GM21515 (cell line): ENCODE results near the gene FAM185A.
"Not testable (repeated sequence)": the region's sequence is repeated elsewhere in the genome, so short reads cannot be mapped to it uniquely, and the experiment has no call there.

ENCODE experiments used
- ATAC-seq: cut with Tn5 transposase; IDR thresholded peaks from one replicate; pipeline ENCODE4 v1.9.1; 2021; ENCODE audit not compliant: unreplicated experiment

Gene FAM185A

DNA sequence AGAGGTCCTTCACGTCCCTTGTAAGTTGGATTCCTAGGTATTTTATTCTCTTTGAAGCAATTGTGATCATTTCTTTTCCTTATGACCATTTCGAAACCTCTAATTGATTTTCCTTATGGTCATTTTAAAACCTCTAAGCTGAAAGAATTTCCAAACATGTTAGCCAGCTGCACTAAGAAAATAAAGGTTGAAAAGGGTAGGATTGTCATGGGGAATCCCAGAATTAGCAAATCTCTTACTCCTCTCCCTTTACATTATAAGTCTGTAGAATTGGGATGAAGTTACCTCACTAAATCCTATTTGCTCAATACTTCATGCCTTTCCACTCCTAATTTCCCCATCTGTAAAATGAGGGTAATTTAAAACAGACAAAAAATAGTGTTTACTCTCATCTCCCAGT is 79.5 kb downstream of the FAM185A start:
- ATAC-seq: no peak

DNA sequence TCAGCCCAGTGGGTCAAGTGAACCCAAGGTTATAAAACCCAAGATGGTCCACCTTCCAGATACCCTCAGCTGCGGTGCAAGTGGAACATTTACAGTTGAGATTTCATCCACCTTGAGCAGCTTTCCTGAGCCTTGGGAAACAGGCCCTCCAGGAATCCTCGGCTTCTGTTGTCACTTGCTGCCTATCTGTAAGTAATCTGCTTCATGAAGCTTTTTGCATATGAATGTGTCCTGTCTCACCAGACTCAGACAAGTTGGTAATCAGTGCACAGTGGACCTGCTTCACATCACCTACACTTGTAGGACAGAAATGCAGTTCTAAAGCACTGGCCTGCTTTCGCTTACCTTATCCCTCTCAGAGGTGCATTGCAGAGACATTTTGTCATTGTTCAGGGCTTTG is 80.3 kb downstream of the FAM185A start:
- no peak for ATAC-seq

DNA sequence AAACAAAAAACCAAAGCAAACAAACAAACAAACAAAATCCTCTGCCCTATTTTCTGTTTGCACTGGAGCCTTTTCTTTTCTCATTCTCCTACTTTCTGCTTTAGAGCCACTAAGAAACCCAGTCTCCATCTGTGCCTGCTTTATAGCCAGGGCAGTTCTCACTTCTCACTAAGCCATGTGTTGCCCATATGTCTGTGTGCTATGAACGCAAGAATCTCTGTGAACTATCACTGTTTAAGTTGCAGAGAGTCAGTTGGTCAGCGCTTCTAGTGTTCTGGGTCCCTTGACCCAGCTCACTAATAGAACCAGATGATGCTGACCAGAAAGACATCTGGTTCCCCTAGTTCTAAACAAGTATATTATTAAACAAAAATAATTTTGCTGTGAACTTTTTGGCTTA is 81.4 kb downstream of the FAM185A start:
- no peak for ATAC-seq

DNA sequence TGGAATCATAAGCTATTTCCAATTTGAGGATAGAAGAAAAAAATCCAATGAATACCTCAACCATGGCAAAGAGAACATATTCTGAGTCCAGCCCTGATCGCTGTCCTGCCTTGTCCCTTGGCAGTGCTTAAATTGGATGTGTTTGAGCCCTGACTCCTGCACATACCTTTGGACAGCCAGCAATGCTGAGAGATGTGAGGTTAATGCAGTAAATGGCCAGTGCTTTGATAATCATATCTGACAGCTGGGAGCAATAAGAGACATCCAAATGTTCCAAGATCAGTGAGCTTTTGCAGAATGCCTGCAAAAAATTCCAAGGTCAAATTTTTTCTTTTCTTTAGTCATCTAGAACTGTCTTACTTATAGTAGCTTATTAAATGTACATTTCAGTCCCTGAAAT is 83.9 kb downstream of the FAM185A start:
- ATAC-seq: no peak

DNA sequence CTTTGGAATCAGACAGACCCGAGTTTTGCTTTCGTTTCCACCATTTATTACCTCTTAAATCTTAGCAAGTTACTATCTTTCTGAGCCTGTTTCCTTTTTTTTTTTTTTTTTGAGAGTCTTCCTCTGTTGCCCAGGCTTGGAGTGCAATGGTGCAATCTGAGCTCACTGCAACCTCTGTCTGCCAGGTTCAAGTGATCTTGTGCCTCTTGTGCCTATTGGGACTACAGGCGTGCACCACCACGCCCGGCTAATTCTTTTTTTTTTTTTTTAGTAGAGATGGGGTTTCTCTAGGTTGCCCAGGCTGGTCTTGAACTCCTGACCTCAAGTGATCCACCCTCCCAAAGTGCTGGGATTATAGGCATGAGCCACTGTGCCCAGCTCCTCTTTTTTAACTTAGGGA is 84.5 kb downstream of the FAM185A start:
- ATAC-seq: no peak

DNA sequence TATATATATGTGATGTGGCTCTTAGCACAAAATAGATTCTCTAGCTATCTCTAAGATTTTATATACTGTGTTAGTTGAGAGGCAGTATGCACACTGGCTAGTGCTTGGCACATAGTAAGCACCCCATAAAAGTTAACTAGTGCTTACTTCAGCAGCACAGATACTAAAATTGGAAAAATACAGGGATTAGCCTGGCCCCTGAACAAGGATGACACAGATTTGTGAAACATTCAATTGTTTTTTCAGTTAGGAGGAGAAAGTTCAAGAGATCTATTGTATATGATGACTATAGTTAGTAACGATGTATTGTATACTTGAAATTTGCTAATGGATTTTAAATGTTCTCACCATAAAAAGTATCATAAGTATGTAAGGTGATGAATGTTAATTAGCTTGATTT is 85.7 kb downstream of the FAM185A start:
- ATAC-seq: no peak

DNA sequence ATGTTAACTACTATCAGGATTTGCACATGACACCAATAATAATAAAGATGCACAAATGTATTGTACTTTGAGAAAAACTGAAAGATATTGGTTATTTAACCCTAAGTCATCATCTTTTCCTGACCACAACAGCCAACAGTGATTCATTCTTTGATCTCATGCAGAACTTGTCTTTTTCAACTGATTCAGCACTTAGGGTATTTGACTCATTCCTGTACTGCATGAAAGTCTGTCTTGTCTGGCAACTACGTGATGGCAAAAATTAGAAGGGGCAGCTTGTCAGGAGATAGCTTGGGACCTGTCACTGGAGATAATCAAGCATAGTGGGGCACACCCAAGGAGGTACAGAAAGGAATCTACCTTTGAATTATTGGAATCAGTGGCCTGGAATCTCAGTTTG is 86.2 kb downstream of the FAM185A start:
- no peak for ATAC-seq

DNA sequence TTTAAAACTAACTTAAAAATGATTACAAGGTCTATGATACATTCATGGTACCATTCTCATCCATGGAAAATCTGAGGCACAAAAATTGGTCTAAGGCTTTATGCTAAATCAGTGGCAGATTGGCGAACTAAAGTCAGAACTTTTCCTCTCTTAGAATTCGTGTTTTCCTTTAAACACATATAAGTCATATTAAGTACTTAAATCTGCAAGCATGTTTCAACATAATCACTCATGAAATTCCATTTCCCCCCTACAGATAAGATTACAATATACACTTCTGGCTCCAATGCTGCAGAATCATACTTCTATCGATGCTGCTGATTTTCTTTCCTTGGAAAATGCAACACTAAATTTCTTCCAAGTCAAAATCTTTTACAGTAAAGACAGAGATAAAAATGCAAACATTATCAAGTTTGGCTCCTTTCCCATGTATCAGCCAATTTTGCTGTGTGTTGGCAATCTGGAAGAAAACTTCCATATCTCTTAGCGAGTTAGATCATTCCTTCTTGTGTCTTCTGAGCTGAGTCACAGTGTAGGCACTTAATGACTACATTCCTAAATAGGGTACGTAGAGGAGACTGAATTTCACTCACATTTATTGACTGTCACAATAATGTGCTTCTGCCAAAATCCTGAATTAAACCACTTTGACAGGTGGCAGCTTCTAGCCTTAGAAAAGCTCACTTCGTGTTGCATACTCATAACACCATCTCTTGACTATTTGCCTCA is 87.6 kb downstream of the FAM185A start:
- no peak for ATAC-seq

DNA sequence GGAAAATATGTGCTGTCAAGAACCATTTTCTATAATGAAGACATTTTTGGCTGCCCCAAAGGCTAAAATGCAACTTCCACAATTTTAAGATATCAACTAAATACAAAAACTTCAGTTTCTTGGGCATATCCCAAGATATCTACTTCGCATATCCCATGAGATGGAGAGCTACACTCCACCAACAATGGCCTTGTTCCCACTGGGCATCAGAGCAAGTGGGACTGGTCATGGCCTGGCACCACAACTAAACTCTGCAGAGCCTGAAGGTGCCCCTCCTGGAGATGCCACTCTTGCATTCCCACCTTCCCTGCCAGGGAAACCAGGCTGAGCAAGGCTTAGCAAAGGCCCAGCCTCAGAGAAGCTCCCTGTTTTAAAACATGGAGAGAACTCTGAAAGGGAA is 88.2 kb downstream of the FAM185A start:
- ATAC-seq: no peak

DNA sequence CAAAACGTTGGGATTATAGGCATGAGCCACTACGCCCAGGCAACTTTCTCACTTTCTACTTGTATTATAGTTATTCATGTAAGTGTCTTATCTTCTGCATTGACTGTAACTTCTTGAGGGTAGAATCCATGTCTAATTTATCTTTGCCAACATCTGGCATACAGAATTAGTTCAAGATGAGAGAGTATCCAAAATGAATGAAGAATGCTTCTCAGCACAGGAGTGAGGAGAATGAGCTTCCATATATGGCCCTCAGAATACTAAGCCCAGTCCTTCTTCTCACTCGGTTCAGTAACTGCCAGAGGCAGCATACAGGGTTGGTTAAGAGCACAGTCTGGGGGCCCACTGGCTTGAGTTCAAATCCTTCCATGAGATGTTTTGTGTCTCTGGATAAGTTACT is 89.0 kb downstream of the FAM185A start:
- ATAC-seq: no peak

DNA sequence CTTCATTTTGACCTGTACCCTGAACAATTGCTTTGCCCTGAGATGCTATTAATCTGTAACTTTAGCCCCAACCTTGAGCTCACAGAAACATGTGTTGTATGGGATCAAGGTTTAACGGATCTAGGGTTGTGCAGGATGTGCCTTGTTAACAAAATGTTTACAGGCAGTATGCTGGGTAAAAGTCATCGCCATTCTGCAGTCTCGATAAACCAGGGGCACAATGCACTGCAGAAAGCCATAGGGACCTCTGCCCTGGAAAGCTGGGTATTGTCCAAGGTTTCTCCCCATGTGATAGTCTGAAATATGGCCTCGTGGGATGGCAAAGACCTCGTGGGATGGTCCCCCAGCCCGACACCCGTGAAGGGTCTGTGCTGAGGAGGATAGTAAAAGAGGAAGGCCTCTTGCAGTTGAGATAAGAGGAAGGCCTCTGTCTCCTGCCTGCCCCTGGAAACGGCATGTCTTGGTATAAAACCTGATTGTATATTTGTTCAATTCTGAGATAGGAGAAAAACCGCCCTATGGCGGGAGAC is 89.8 kb downstream of the FAM185A start:
- ATAC-seq: not testable (repeated sequence)

DNA sequence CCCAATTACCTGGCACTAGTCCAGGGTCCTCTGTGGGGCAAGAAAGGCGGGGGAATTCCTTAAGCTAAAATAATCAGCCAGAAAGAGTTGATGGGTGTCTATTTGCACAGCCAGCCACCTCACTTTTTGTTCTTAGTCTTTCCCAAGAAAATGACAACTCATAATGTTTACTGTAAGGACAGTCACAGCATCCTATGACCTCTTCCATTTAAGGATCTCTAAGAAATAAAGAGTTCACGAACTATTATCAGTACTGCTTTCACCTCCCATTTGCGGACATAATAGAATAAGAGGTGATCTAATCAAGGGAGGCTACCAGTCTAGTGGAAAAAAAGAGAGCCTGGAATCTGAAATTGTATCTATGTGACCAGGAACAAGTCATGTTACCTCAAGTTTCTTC is 91.6 kb downstream of the FAM185A start:
- ATAC-seq: no peak

DNA sequence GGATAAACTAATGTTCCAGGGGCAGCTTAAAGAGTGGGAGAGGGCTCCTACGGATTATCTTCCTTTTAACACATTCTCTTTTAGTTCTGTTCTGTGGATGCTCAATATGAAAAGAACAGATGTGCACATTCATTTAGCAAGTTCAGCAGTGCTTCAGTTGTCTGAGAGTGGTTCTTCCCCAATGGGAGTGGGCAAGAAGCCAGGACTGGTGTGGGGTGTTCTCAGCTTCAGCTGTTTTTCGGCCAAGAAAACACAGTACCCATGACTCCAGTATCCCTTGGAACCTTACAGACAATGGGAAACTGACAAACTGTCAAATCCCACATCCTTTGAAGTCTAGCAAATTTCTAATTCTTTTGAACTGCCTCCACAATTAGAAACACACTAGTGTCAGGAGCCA is 92.5 kb downstream of the FAM185A start:
- ATAC-seq: no peak

DNA sequence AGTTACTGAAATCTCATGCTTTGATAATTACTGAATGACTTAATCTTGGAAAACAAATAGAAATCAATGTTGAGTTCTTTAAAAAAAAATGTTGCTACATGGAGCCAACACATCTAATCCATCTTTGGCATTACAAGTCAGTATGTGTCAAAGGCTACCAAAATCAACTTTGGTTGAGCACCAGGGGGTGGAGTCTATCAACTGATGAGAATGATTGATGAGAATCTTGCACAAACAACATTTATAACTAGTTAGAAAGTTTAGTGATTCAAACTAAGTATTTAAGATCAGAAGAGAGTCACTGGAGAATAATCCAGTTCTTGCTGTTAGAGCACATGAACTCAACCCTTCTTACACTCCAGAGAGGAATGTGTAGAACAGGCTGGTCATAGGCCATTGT is 93.5 kb downstream of the FAM185A start:
- ATAC-seq: no peak

DNA sequence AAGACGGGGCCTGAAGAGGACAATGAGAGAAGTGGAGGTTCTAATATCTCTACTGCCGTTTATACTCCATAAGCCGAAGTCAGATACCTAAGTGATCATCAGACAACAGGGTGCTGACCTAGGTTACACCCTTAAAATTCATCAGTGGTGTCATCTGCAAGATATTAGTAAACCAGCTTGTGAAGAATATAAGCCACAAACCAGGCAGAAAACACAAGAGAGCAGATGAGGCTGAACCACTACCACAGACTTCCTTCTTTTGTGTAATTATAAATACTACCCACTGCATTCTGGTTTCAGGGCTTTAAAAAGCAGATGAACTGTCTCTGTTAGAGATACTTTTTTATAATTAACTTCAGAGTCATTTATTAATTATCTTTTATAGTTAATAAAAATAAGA is 95.1 kb downstream of the FAM185A start:
- ATAC-seq: no peak

DNA sequence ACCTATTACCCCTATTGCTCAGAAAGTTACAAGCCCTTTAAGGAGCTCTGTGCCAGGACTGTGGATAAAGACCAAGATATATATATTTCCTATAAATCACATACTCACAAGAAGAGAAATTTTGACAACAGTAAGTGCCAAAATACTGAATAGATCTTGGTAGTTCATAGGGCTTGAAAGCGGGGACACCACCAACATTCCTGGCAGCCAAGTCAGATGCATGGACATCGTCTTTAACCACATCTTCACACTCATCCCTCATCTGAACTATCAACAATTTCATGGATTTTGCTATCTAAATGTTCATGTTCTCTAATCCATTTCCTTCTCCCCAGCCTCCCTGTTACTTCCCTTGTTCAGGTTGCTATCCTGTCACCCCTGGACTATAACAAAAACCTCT is 96.5 kb downstream of the FAM185A start:
- no peak for ATAC-seq

DNA sequence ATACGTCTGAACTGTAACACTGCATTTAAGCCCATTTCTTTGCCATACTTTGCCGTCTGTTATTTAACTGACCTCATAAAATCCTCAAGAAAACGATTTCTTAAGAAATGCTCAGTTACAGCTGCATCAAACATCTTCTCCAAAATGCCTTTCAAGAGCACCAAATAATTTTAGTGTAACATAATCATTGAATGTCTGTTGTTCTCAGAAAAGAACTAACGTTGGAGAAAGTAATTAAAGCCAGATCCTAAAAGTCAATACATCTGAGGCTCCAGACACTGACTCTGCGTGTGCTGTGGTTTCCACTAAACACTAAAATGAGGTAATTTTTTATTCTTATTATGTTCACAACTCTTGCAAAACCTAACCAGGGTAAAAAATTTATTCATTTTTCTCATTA is 100.3 kb downstream of the FAM185A start:
- ATAC-seq: no peak

DNA sequence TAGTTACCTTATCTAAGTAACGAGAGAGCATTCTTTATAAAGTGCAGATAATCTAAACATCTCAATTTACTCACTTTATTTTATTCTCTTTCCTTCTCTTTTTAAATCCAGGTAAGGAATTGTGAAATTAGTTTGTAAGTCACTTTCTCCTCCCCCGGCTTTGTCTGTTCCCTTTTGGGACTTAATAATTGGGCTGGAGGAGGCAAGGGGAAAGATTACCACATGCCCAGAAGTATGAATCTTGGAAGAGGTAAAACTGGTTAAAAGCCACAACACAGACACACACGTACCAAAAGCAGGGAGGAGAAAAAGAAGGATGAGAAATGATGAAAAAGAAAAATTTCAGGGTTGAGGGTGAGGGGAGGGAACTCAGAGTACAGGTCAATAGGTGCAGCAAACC is 100.7 kb downstream of the FAM185A start:
- no peak for ATAC-seq

DNA sequence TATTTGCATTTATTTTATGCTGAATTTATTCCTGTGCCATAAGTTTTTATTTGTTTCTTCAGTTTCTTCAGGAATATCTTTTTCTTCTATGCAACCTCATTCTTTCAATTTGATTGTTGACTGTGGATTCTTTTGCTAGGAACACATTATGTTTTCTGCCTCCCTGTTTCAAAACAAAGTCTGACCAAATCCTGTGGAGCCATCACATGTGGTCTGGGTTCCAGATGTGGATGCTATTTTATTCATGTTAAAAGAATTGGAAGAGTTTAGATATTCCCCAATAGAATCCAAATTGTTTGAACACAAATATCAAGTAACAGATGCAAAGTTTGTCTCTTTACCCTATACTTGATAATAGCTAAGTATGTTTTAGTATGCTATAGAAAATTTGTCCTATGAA is 107.2 kb downstream of the FAM185A start:
- ATAC-seq: no peak
